ENCODE measurements around the gene ZNF335.
"Not testable (repeated sequence)": the region's sequence is repeated elsewhere in the genome, so short reads cannot be mapped to it uniquely, and the experiment has no call there.

The ZNF335 gene

DNA sequence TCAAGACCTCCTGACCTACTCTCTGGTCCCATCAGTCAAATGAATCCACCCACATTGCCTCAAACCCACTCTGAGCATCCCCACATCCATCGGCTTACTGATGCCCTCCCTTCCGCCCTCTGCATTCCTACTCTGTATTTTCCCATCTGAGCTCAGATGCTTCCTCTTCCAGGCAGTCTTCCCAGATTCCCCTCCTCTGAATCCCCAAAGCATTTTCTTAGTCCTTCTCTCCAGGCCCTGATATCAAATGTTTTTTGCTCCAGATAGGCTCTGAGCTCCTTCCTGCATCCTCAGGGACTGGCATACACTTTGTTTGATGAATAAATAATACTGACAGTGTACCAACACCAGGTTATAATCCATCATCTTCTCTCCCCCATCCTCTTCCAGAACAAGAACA is 63.9 kb downstream of the ZNF335 start:
- DNase-seq: no peak

GRCh38 chr20:45907219-45907948 is 64.6 kb downstream of the ZNF335 start:
- no peak for DNase-seq

- DNase-seq: no peak
Measured at GRCh38 chr20:45905505-45906079, 66.4 kb downstream of the ZNF335 start.

GRCh38 chr20:45904583-45905504 is 67.2 kb downstream of the ZNF335 start:
- no peak for DNase-seq

DNA sequence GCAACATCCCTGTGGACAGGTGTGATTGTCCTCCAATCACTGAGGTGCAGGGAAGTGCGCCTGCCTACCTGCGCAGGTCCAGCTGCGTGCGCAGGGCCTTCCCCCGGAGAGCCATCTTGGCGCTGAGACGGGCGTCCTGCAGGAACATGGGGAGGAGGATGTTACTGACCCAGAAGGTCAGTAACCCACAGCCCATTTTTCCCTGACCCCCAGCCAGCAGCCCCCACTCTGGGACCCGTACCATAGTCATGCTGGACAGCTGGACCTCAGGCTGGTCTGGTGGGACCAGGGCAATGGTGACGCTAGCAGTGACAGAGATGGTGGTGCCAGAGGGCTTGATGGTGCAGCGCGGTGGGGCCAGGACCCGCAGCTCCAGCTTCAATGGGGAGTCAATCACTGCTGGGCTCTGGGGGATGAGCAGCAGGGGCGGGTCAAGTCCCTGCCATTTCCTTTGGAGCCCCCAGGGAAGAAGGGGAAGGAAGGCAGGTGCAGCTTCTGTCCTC is 69.8 kb downstream of the ZNF335 start:
- DNase-seq: no peak

DNA sequence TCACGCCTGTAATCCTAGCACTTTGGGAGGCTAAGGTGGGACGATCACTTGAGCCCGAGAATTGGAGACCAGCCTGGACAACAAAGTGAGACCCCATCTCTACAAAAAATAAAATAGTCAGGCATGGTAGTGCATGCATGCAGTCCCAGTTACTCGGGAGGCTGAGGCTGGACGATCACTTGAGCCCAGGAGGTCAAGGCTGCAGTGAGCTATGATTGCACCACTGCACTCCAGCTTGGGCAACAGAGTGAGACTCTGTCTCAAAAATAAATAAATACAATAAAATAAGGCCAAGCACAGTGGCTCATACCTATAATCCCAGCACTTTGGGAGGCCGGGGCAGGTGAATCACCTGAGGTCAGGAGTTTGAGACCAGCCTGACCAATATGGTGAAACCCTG is 70.7 kb downstream of the ZNF335 start:
- DNase-seq: not testable (repeated sequence)

DNA sequence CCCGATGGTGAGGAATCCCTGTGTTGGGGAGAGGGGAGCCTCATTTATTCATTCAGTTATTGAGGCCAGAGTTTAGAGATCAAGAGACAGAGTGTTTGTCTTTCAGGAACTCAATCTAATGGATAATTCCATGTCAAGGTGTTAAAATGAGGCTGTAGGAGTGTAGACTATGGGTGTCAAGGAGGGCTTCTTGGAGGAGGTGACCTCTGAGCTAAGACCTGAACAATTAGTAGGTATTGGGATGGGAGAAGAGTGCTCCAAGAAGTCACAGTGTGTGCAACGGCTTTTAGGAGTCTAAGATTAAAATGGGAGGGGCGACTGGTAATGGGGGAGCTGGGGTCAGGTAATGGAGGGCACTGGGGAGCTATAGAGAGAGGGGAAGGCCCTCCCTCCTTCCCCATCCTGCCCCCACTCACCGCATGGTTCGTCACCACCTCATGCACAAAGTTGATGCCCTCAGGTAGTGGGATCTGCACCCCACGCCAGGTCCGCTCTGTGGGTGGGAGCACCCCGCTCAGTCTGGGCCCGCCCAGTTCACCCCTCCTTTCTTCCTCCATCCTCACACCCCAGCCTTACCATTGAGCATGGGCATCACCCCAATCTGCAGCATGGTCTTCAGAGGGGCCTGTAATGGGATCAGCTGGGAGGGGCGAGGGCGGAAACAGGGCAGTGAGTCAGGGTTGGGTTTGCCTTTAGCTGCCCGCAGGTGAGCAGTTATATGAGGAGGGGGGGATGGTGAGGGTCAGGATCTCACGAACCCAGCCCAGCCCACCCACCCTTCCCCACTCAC is 72.8 kb downstream of the ZNF335 start:
- no peak for DNase-seq
